Measurements from ENCODE around the gene RAET1E.

- TF ChIP-seq CTCF (IDR thresholded peaks at IDR 0.05) = no peak
- TF ChIP-seq EP300 (IDR thresholded peaks at IDR 0.05) = no peak
- TF ChIP-seq POLR2A (IDR thresholded peaks at IDR 0.05) = no peak
These were observed 41.4 kb upstream of the RAET1E start for GRCh38 chr6:149939356-149939648.
